ENCODE measurements around the gene CST5.
"Not testable (repeated sequence)": the region's sequence is repeated elsewhere in the genome, so short reads cannot be mapped to it uniquely, and the experiment has no call there.

CST5 gene, protein sequence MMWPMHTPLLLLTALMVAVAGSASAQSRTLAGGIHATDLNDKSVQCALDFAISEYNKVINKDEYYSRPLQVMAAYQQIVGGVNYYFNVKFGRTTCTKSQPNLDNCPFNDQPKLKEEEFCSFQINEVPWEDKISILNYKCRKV

DNA sequence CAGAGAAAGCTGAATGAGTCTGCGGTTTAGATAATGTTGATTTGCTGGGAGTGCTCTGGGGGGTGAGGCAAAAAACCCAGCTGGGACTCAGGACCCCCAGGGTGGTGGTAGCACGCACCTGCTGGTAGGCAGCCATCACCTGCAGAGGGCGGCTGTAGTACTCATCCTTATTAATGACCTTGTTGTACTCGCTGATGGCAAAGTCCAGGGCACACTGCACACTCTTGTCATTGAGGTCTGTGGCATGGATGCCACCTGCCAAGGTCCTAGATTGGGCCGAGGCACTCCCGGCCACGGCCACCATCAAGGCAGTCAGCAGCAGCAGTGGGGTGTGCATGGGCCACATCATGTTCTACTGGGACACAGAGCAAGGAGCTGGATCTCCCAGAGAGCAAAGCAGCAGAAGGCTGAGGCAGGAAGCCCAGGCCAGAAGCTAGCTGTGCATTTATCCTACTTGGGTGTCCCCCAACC is at the start of gene CST5:
Gene CST5, minus strand, starts transcription at position 421 of the 471 bp plus-strand sequence. Its CDS starts 72 bp downstream, at position 349.
- DNase-seq = no peak

GRCh38 chr20:23928788-23929187 is 49.2 kb upstream of the CST5 start:
- DNase-seq = no peak

DNA sequence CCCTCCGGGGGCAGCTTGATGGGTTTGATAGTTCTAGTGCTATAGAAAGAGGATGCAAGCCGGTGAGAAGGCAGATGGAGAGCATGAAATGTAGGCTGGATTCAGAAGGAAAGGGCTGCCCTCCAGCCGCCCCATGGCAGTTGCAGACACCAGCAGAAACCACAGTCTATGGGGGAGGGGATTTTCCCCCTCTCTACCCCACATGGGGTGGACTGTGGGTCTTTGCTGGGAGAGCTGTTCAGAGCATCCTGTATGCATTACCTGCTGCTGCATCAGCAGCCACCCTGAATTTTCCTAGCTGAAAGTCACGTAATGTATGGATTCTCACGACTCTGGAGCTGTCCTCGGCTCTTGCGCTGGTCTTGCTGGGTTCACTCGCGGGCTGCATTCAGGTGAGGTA is 48.8 kb upstream of the CST5 start:
- no peak for DNase-seq

- DNase-seq = no peak
These were observed 47.7 kb upstream of the CST5 start for GRCh38 chr20:23926944-23927872.

GRCh38 chr20:23926526-23926880 is 47.0 kb upstream of the CST5 start:
- DNase-seq = no peak

GRCh38 chr20:23925789-23926525 is 46.4 kb upstream of the CST5 start:
- DNase-seq = no peak

GRCh38 chr20:23924751-23925150 is 45.2 kb upstream of the CST5 start:
- DNase-seq = no peak

DNA sequence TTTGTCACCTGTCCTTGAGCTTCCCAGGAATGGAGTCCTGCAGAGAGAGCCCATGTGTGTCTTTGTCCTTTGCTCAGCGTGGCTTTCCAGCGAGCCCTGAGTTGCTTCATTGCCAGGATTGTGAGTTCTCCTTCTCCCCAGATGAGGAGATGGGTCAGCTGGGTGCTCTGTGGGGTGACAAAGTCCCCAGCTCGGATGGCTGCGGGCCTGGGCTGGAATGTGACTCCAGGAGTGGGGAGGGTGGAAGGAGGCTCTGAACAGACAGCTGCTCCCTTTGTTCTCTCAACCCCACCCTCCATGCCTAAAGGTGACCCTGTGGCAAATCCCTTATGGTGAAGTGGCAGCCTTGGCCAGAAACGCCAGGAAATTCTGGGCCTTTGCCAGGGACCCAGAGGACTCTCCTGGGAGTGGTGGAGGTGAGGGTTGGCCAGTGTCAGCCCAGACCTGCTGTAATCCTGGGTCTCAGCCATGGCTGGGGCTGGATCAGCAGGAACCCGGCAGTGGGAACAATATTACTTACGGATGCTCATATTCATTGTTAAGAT is 44.4 kb upstream of the CST5 start:
- no peak for DNase-seq

DNA sequence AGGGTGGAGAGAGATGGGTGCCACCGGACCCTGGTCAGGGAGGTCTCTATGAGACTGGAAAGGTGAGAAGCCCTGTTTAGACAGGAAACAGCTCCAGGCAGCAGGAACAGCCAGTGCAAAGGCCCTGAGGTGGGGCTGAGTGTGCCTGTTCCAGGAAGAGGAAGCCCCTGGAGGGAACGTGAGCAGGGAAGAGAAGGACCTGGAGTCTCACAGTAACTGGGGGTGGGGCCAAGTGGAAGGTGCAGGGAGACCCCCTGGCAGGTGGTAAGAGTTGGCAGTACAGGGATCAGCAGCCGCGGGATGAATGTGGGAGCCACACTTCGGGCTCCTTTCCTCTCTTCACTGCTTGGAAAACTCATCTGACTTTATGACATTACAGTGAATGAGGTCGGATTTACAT is 43.8 kb upstream of the CST5 start:
- DNase-seq = no peak

DNA sequence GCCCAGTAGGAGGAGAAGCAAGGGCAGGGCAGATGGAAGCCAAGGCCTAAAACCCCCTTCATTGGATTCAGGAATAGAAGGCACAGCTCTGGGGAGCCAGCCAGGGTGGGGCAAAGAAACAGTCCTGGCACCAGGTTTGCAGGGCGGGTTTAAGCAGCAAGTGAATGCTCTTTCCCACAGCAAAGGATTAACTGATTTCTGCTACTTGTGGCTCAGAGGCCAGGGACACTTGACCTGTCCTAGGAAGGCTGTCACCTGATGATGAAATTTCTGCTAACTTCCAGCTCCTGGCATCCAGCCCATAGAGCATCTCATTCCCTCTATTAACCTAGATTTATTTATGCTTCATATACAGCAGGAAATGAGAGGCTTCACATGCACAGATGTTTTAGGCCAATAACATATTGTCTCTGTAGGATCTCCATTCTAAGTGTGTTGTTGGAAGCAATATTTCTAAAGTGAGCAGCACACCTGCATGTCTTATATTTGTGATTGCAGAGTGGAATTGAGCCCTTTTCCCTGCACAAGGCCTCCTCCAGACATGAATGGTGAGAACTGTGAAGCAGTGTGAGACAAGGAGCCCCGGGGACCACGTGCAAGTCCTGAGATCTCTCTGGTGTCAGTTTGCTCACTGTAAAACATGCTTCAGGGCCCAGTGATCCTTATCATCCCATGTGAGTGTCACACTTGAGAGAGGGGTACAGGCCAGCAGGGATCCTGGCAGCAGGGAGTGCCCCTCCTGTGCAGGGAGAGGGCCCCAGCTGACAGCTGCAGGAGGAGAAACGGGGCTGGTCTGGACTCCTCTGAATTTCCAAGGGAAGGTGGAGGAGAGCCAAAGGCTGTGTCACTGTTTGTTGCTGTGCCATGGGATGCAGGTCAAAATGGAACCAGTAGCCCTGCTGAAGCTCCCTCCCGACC is 41.1 kb upstream of the CST5 start:
- DNase-seq = no peak

- DNase-seq = no peak
These were observed 39.3 kb upstream of the CST5 start for GRCh38 chr20:23918896-23919295.

- no peak for DNase-seq
These were observed 38.7 kb upstream of the CST5 start for GRCh38 chr20:23918101-23918862.

GRCh38 chr20:23917024-23917725 is 37.6 kb upstream of the CST5 start:
- DNase-seq = no peak

DNA sequence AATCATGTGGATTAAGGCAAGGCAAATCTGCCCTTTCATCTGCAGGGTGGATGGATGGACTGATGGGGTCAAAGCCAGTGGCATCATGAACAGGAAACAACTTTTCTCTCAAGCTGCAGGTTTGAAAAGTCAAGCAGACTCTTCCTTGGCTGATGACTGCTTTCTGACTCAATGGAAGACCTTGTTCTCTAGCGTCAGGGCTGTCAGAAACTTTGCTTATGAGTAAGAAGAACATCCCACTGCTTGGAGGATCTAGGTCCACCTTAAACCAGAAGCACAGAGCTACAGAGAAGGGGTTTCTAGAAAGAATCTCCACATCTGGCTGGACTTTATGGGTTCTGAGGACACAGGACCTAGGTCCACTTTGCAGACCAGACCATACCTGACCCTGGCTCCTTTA is 36.3 kb upstream of the CST5 start:
- DNase-seq = no peak

- not testable (repeated sequence) for DNase-seq
These were observed 34.9 kb upstream of the CST5 start for GRCh38 chr20:23914469-23914868.

- no peak for DNase-seq
These were observed 30.7 kb upstream of the CST5 start for GRCh38 chr20:23910210-23910609.

GRCh38 chr20:23909390-23909789 is 29.8 kb upstream of the CST5 start:
- DNase-seq = no peak

DNA sequence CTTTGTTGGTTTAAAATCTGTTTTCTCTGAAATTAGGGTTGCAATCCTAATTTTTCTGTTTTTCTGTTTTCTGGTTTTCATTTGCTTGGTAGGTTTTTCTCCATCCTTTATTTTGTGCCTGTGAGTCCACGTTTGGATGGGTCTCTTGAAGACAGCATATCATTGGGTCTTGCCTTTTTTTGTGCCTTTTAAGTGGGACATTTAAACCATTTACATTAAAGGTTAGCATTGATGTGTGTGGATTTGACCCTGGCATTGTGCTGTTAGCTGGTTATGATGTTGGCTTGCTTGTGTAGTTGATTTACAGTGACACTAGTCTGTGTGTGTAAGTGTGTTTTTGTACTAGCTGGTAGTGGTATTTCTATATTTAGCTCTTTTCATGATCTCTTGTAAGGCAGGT is 28.0 kb upstream of the CST5 start:
- no peak for DNase-seq

DNA sequence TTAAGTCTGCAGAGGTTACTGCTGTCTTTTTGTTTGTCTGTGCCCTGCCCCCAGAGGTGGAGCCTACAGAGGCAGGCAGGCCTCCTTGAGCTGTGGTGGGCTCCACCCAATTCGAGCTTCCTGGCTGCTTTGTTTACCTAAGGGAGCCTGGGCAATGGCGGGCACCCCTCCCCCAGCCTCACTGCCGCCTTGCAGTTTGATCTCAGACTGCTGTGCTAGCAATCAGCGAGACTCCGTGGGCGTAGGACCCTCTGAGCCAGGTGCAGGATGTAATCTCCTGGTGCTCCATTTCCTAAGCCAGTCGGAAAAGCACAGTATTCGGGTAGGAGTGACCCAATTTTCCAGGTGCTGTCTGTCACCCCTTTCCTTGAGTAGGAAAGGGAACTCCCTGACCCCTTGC is 22.8 kb upstream of the CST5 start:
- DNase-seq = not testable (repeated sequence)

DNA sequence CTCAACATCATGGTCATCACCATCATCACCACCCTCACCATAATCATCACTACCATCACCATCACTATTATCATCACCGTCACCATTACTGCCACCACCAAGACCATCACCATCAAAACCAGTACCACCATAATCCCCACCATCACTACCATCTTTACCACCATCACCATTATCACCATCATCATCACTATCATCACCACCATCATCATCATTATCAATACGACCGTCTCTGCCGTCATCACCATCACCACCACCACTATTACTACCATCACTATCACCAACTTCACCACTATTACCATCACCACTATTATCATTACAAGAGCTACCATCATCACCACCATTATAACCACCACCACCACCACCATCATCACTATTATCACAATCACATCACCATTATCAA is 11.3 kb upstream of the CST5 start:
- not testable (repeated sequence) for DNase-seq

DNA sequence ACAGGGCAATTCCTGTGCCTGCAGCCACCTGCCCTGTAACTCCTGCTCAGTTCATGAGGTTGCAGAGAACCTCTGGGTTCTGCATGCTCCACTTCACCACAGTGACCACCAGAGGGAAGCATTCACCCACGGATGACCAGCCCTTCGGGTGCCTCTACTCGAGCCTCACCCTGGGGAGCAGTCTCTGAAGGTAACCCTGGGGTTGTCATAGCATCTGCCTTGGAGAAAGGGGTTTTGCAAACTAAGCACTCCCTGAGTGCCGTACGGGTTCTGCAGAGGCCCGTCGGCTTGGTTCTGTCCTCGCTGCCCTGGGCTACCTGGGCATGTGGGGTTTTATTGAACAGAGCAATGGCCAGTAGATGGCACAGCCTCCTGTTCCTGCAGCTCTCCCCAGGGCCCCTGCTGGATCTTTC is 10.2 kb upstream of the CST5 start:
- no peak for DNase-seq

Measured in bone marrow (tissue), 2 donors.